Lower leg skin (tissue), 3 donors: Measurements from ENCODE around the gene CEP350.

Experiments used
- CTCF ChIP-seq, 3 donors: fragments of 450-650 bp; IDR thresholded peaks; one replicate each; pipeline ENCODE4 v1.5.1; 2016; ENCODE audit warnings: antibody characterized with exemption in 3 of 3, mild to moderate bottlenecking in 3 of 3, moderate library complexity in 2 of 3
- POLR2A ChIP-seq, 2 donors: fragments of 450-650 bp; IDR thresholded peaks; one replicate each; pipeline ENCODE4 v1.6.1; 2016 to 2017; ENCODE audit warnings: antibody characterized with exemption in 2 of 2, mild to moderate bottlenecking in 1 of 2, moderate library complexity in 1 of 2

GRCh38 chr1:180152588-180152987 lies 198.0 kb downstream of the CEP350 start:
- TF ChIP-seq POLR2A (IDR thresholded peaks at IDR 0.05) (no peak), CTCF (IDR thresholded peaks at IDR 0.05) (no peak)
